GM21825 (cell line): ENCODE measurements around the gene RHO.
"Not testable (repeated sequence)": the region's sequence is repeated elsewhere in the genome, so short reads cannot be mapped to it uniquely, and the experiment has no call there.

Source experiments
- ATAC-seq: cut with Tn5 transposase; IDR thresholded peaks from one replicate; pipeline ENCODE4 v1.9.1; 2021; ENCODE audit warnings: mild to moderate bottlenecking, moderate library complexity; ENCODE audit not compliant: unreplicated experiment

The RHO gene

GRCh38 chr3:129540776-129541516 lies 12.5 kb downstream of the RHO start:
- no peak for ATAC-seq

- ATAC-seq, result no peak
Observed at GRCh38 chr3:129542747-129543146, 14.3 kb downstream of the RHO start.

GRCh38 chr3:129543156-129543790 lies 14.8 kb downstream of the RHO start, which contains the start of gene H1-8:
H1-8 (plus strand) TSS chr3:129543175; CDS start chr3:129543219, 44 bp downstream.
- ATAC-seq, result no peak

- no peak for ATAC-seq
Observed at GRCh38 chr3:129543999-129544398, 15.6 kb downstream of the RHO start.

GRCh38 chr3:129545951-129546350 lies 17.5 kb downstream of the RHO start:
- not testable (repeated sequence) for ATAC-seq

GRCh38 chr3:129547241-129547640 lies 18.8 kb downstream of the RHO start:
- no peak for ATAC-seq

GRCh38 chr3:129548104-129548965 lies 19.9 kb downstream of the RHO start:
- ATAC-seq, result no peak

GRCh38 chr3:129549006-129549800 lies 20.8 kb downstream of the RHO start:
- ATAC-seq, result no peak

GRCh38 chr3:129549805-129550204 lies 21.4 kb downstream of the RHO start:
- no peak for ATAC-seq

GRCh38 chr3:129552287-129553050 lies 24.0 kb downstream of the RHO start:
- ATAC-seq, result no peak

GRCh38 chr3:129553171-129553570 lies 24.7 kb downstream of the RHO start:
- no peak for ATAC-seq

GRCh38 chr3:129553719-129554118 lies 25.3 kb downstream of the RHO start:
- no peak for ATAC-seq

GRCh38 chr3:129554356-129555152 lies 26.1 kb downstream of the RHO start:
- ATAC-seq, result no peak

- ATAC-seq, result no peak
Observed at GRCh38 chr3:129555153-129555550, 26.7 kb downstream of the RHO start.

- no peak for ATAC-seq
Observed at GRCh38 chr3:129555616-129556357, 27.3 kb downstream of the RHO start.

GRCh38 chr3:129556358-129556695 lies 27.9 kb downstream of the RHO start:
- ATAC-seq, result no peak

GRCh38 chr3:129556890-129557547 lies 28.6 kb downstream of the RHO start:
- no peak for ATAC-seq

- no peak for ATAC-seq
Observed at GRCh38 chr3:129557548-129557894, 29.1 kb downstream of the RHO start.
